HG03280 (cell line): Measurements from ENCODE around the gene TMEM132D.

Experiments used
- ATAC-seq: cut with Tn5 transposase; IDR thresholded peaks from one replicate; pipeline ENCODE4 v1.9.1; 2021; ENCODE audit warnings: mild to moderate bottlenecking, moderate library complexity; ENCODE audit not compliant: unreplicated experiment

Gene TMEM132D

GRCh38 chr12:129670256-129670920 lies 233.4 kb downstream of the TMEM132D start:
- ATAC-seq, result no peak

GRCh38 chr12:129665414-129665813 lies 238.4 kb downstream of the TMEM132D start:
- no peak for ATAC-seq

GRCh38 chr12:129662234-129662633 lies 241.6 kb downstream of the TMEM132D start:
- no peak for ATAC-seq

GRCh38 chr12:129660946-129661345 lies 242.9 kb downstream of the TMEM132D start:
- no peak for ATAC-seq

- no peak for ATAC-seq
These were observed 243.7 kb downstream of the TMEM132D start for GRCh38 chr12:129659961-129660622.

- no peak for ATAC-seq
These were observed 246.6 kb downstream of the TMEM132D start for GRCh38 chr12:129657179-129657578.

GRCh38 chr12:129651951-129652350 lies 251.9 kb downstream of the TMEM132D start:
- ATAC-seq, result no peak

- no peak for ATAC-seq
These were observed 261.9 kb downstream of the TMEM132D start for GRCh38 chr12:129641926-129642325.

GRCh38 chr12:129635021-129635685 lies 268.7 kb downstream of the TMEM132D start:
- no peak for ATAC-seq

- ATAC-seq, result no peak
These were observed 272.5 kb downstream of the TMEM132D start for GRCh38 chr12:129631316-129631715.

GRCh38 chr12:129629901-129630300 lies 273.9 kb downstream of the TMEM132D start:
- ATAC-seq, result no peak

- no peak for ATAC-seq
These were observed 281.3 kb downstream of the TMEM132D start for GRCh38 chr12:129622566-129622965.

GRCh38 chr12:129619271-129619670 lies 284.6 kb downstream of the TMEM132D start:
- ATAC-seq, result no peak

- ATAC-seq, result no peak
These were observed 286.0 kb downstream of the TMEM132D start for GRCh38 chr12:129617849-129618248.

- ATAC-seq, result no peak
These were observed 288.8 kb downstream of the TMEM132D start for GRCh38 chr12:129615001-129615400.

GRCh38 chr12:129614221-129614885 lies 289.5 kb downstream of the TMEM132D start:
- no peak for ATAC-seq

- no peak for ATAC-seq
These were observed 290.5 kb downstream of the TMEM132D start for GRCh38 chr12:129613314-129613713.

- ATAC-seq, result no peak
These were observed 293.2 kb downstream of the TMEM132D start for GRCh38 chr12:129610601-129611120.

- ATAC-seq, result no peak
These were observed 296.1 kb downstream of the TMEM132D start for GRCh38 chr12:129607756-129608155.

- ATAC-seq, result no peak
These were observed 296.5 kb downstream of the TMEM132D start for GRCh38 chr12:129607301-129607700.

GRCh38 chr12:129606239-129606638 lies 297.6 kb downstream of the TMEM132D start:
- no peak for ATAC-seq
